Measurements from ENCODE around the gene BCKDK. TPM values are rescaled to one million over a fixed set of nuclear protein-coding genes. Genes with fewer than 3 reads are reported as not detected.
A peak's percentile ranks its signal among the peaks of the same experiment; 100 is the strongest.

The BCKDK gene
- total and polyA plus RNA-seq, 2 of the 8 experiments (the other 6 are each of a cell fraction or from before 2014, with no cell fraction given) = 49.6 to 77.1 TPM

GRCh38 chr16:31092330-31092729, 15.9 kb upstream of the BCKDK start:
- Histone ChIP-seq H2BK5ac (ENCODE audit: low read depth, low read length) (no peak overlapping the region), H3K23ac (ENCODE audit: insufficient read length) (no peak overlapping the region), H3K4me1 (replicated peaks in 1 of 4; ENCODE audit: control insufficient read depth in 3 of 4, insufficient read depth in 4 of 4, low read length in 3 of 4) (peaks cover 0 to 9% (median 3%) of the 10 kb centered on the region in 4 experiments; a peak in 4 of 7 replicates), H3K27me3 (replicated peaks in 1 of 4; ENCODE audit: control insufficient read depth in 3 of 4, extremely low read depth in 1 of 4, insufficient read depth in 3 of 4, low read length in 3 of 4) (no peaks in the 10 kb centered on the region), H4K8ac (ENCODE audit: extremely low read depth, insufficient read depth, low read length) (no peak overlapping the region), H2BK120ac (replicated peaks; ENCODE audit: low read depth, low read length) (no peak overlapping the region), H3K4me2 (ENCODE audit: insufficient read depth in 1 of 2, low read depth in 2 of 2, low read length in 2 of 2) (peak overlapping the region in 1 of 2 experiments; percentile 85; a peak in 1 of 4 replicates), H3K79me1 (ENCODE audit: low read depth, low read length) (peaks cover 10% of the 10 kb centered on the region), H2BK15ac (ENCODE audit: low read length) (no peak overlapping the region), H3K79me2 (ENCODE audit: control insufficient read depth in 1 of 2, insufficient read depth in 2 of 2, low read length in 2 of 2) (peaks cover 0 to 7% of the 10 kb centered on the region in 2 experiments; a peak in 1 of 4 replicates), H4K20me1 (replicated peaks in 1 of 2; ENCODE audit: control insufficient read depth in 1 of 2, insufficient read depth in 2 of 2, low read length in 2 of 2) (peaks cover 8 to 20% of the 10 kb centered on the region in 2 experiments), H2BK20ac (ENCODE audit: low read length) (no peak overlapping the region), H2BK12ac (ENCODE audit: low read depth, low read length) (no peak overlapping the region), H4K5ac (ENCODE audit: insufficient read length, low read depth, low read length) (no peak overlapping the region), H3K9ac (replicated peaks in 1 of 4; ENCODE audit: extremely low read depth in 1 of 4, low read depth in 3 of 4, low read length in 3 of 4) (no peak overlapping the region), H3K56ac (replicated peaks; ENCODE audit: insufficient read length, low read depth, low read length) (no peak overlapping the region), H2AFZ (ENCODE audit: low read length) (no peak overlapping the region), H3K18ac (ENCODE audit: extremely low read depth, low read length) (no peak overlapping the region), H4K91ac (replicated peaks; ENCODE audit: insufficient read length, low read length) (no peak overlapping the region), H3K36me3 (ENCODE audit: control insufficient read depth in 2 of 4, insufficient read depth in 4 of 4, low read length in 3 of 4) (peaks cover 0 to 15% (median 4%) of the 10 kb centered on the region in 4 experiments; a peak in 5 of 8 replicates), H3K27ac (ENCODE audit: low read depth, low read length) (no peak overlapping the region), H3K4ac (replicated peaks; ENCODE audit: insufficient read length, low read depth, low read length) (no peak overlapping the region), H2AK5ac (ENCODE audit: low read depth, low read length) (no peak overlapping the region), H3K14ac (ENCODE audit: insufficient read length) (no peak overlapping the region), H3K9me3 (ENCODE audit: insufficient read depth in 2 of 2, low read depth in 1 of 2, low read length in 1 of 2) (no peaks in the 10 kb centered on the region), H3K4me3 (ENCODE audit: extremely low read depth in 1 of 4, insufficient read depth in 2 of 4, low read depth in 3 of 4, low read length in 4 of 4) (no peak overlapping the region), H3K23me2 (ENCODE audit: low read depth, low read length) (peaks cover 10% of the 10 kb centered on the region)
- CTCF ChIA-PET (ENCODE audit: partially characterized antibody) = interaction anchor here (0.8 to 2.3 kb wide), 8 partner anchors 8 to 108 kb away, joined by 3 to 10 read pairs (median 4); partner anchors contain the start of gene HSD3B7
- no peak for FAIRE-seq
- WGBS, 2 experiments (ENCODE audit: extremely low coverage in 1 of 2, insufficient coverage in 1 of 2, insufficient read length in 1 of 2, insufficient replicate concordance in 2 of 2, low coverage in 1 of 2, low lambda C conversion rate in 2 of 2, missing lambda C conversion rate in 1 of 2) = 94% methylated on average over 5 of the region's 5 CpGs; no CpG with 5 or more reads in 1 of the 2 experiments
- no peak for TF ChIP-seq KDM5A (IDR thresholded peaks at IDR 0.05; ENCODE audit: low read length)
- no peak for TF ChIP-seq SIRT6 (IDR thresholded peaks at IDR 0.05; ENCODE audit: low read length)
- no peak for TF ChIP-seq PHF8 (conservative IDR thresholded peaks at IDR 0.05; ENCODE audit: low read depth, low read length)
- TF ChIP-seq RXRA (IDR thresholded peaks at IDR 0.05; ENCODE audit: insufficient read depth, low read depth, low read length) = no peak
- DNase-seq (ENCODE audit: low read depth in 1 of 2, low spot score in 2 of 2) = no peak
- POLR2A ChIA-PET (ENCODE audit: partially characterized antibody) = interaction anchor here (0.9 to 4.2 kb wide), 11 partner anchors 8 to 109 kb away, joined by 3 to 26 read pairs (median 5); partner anchors contain the start of genes FUS, KAT8, ZNF646 and ZNF668
